ENCODE data around the gene REEP1.

REEP1 gene

GRCh38 chr2:86290596-86291327 lies 46.7 kb downstream of the REEP1 start:
- Mint-ChIP-seq H3K36me3 (ENCODE audit: low read depth) (no peaks in the 10 kb centered on the region), H3K27me3 (peaks cover 42% of the 10 kb centered on the region), H3K27ac (no peak overlapping the region), H3K4me3 (no peak overlapping the region), H3K9me3 (no peaks in the 10 kb centered on the region), H3K4me1 (ENCODE audit: low read depth) (no peaks in the 10 kb centered on the region)

DNA sequence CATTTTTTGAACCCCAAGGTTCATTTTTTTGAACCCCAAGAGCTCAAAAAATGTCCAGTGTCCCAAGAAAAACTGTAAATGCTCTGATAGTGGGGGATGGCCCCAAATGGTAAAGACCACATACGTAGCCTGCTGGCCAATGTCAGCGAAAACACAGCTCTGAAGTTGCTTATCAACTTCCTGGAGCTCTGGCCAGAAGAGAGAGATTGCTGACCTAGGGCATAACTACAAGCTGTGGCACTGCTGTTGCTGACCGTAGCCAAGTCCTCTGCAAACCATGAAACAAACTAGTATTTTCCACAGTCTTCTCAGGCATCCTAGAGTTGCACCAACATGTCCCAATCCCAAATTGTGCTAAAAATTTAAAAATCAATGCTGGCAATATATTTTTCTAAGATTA lies 50.9 kb downstream of the REEP1 start:
- Mint-ChIP-seq H3K27ac (no peak overlapping the region), H3K36me3 (ENCODE audit: low read depth) (no peaks in the 10 kb centered on the region), H3K4me1 (ENCODE audit: low read depth) (no peaks in the 10 kb centered on the region), H3K27me3 (peaks cover 31% of the 10 kb centered on the region), H3K9me3 (no peaks in the 10 kb centered on the region), H3K4me3 (no peak overlapping the region)

GRCh38 chr2:86285981-86286380 lies 51.4 kb downstream of the REEP1 start:
- Mint-ChIP-seq H3K27ac (no peak overlapping the region), H3K27me3 (peaks cover 26% of the 10 kb centered on the region), H3K4me3 (no peak overlapping the region), H3K9me3 (no peaks in the 10 kb centered on the region), H3K4me1 (ENCODE audit: low read depth) (no peaks in the 10 kb centered on the region), H3K36me3 (ENCODE audit: low read depth) (no peaks in the 10 kb centered on the region)

DNA sequence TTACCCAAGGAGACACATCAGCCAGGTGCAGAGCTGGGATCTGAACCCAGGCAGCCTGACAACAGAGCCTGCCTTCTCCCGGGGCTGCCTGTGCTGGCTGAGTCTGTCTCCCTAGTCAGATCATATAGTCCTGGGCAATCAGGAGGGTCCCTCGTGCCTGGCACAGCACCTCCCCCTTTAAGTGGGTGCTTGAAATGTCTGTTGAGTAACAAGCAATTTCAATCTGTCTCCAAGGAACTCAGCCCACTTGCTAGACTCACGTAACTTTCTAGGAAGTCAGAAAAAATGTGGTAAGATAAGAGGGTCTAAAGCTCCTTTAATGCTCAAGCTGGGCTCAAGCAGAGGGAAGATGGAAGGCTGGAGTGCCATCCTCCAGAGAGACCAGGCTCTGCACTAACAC lies 51.9 kb downstream of the REEP1 start:
- H3K4me3 Mint-ChIP-seq: no peak overlapping the region
- H3K27me3 Mint-ChIP-seq: peaks cover 26% of the 10 kb centered on the region

DNA sequence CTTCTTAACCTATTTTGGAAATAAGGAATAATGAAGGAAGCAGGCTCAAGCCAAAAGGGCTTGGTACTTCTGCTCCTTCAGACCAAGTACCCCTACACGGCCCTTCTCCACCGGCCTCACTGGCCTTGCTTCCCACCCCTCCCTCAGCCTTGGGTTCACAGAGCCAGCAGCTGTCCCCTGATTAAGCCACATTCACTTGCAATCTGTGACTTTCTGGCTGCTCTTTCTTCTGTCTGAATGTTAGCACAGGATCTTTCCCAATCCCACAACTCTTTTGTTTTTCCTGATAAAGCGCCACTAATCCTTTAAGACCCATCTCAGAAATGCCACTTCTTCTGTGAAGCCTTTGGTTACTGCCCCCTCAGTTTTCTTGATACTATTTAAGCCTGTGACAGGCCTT lies 52.4 kb downstream of the REEP1 start:
- H3K4me1 Mint-ChIP-seq (ENCODE audit: low read depth): no peaks in the 10 kb centered on the region
- no peaks in the 10 kb centered on the region for H3K9me3 Mint-ChIP-seq

More for the DNA sequence above, 51.9 kb downstream of the REEP1 start:
- Mint-ChIP-seq H3K36me3 (ENCODE audit: low read depth) (no peaks in the 10 kb centered on the region), H3K9me3 (no peaks in the 10 kb centered on the region), H3K27ac (no peak overlapping the region), H3K4me1 (ENCODE audit: low read depth) (no peaks in the 10 kb centered on the region)

DNA sequence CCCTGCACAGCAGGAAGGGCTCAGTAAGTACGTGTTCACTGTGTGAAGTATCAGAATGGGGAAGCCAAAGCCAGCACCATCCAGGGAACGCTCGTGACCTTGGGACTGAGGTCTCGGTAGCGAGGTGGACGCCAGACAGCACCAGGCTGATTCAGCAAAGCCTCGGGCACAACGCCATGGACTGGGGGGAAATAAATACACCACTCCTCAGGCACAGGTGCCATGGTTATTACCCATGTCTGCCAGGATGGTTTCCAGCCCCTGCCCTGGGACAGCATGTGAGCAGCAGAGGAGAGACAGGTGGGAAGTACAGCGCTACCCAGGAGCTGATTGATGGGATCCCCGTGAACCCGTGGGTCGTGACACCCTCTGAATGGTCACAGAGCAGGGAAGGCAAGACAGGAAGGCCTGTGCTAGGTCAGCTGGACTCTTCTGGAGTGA lies 53.0 kb downstream of the REEP1 start:
- peaks cover 22% of the 10 kb centered on the region for H3K27me3 Mint-ChIP-seq
- no peak overlapping the region for H3K4me3 Mint-ChIP-seq
- no peaks in the 10 kb centered on the region for H3K4me1 Mint-ChIP-seq (ENCODE audit: low read depth)
- no peaks in the 10 kb centered on the region for H3K9me3 Mint-ChIP-seq
- H3K36me3 Mint-ChIP-seq (ENCODE audit: low read depth): no peaks in the 10 kb centered on the region
- no peak overlapping the region for H3K27ac Mint-ChIP-seq

More for the DNA sequence above, 52.4 kb downstream of the REEP1 start:
- H3K4me3 Mint-ChIP-seq: no peak overlapping the region
- H3K27ac Mint-ChIP-seq: no peak overlapping the region
- no peaks in the 10 kb centered on the region for H3K36me3 Mint-ChIP-seq (ENCODE audit: low read depth)
- peaks cover 25% of the 10 kb centered on the region for H3K27me3 Mint-ChIP-seq

- Mint-ChIP-seq H3K4me1 (ENCODE audit: low read depth) (no peaks in the 10 kb centered on the region), H3K27me3 (peaks cover 21% of the 10 kb centered on the region), H3K9me3 (no peaks in the 10 kb centered on the region), H3K27ac (no peak overlapping the region), H3K36me3 (ENCODE audit: low read depth) (no peaks in the 10 kb centered on the region), H3K4me3 (no peak overlapping the region)
Observed at GRCh38 chr2:86283411-86284030, 53.9 kb downstream of the REEP1 start.

GRCh38 chr2:86281066-86281700 lies 56.2 kb downstream of the REEP1 start:
- no peak overlapping the region for H3K4me3 Mint-ChIP-seq
- no peaks in the 10 kb centered on the region for H3K36me3 Mint-ChIP-seq (ENCODE audit: low read depth)
- H3K27me3 Mint-ChIP-seq: peaks cover 24% of the 10 kb centered on the region
- H3K4me1 Mint-ChIP-seq (ENCODE audit: low read depth): no peaks in the 10 kb centered on the region
- no peaks in the 10 kb centered on the region for H3K9me3 Mint-ChIP-seq
- H3K27ac Mint-ChIP-seq: no peak overlapping the region

- no peaks in the 10 kb centered on the region for H3K36me3 Mint-ChIP-seq (ENCODE audit: low read depth)
- peaks cover 6% of the 10 kb centered on the region for H3K4me1 Mint-ChIP-seq (ENCODE audit: low read depth)
- H3K9me3 Mint-ChIP-seq: no peaks in the 10 kb centered on the region
- peaks cover 21% of the 10 kb centered on the region for H3K27me3 Mint-ChIP-seq
- no peak overlapping the region for H3K27ac Mint-ChIP-seq
- no peak overlapping the region for H3K4me3 Mint-ChIP-seq
Observed at GRCh38 chr2:86280191-86280667, 57.2 kb downstream of the REEP1 start.

- Mint-ChIP-seq H3K9me3 (peaks cover 19% of the 10 kb centered on the region), H3K4me3 (no peak overlapping the region), H3K27ac (no peak overlapping the region), H3K4me1 (ENCODE audit: low read depth) (peaks cover 26% of the 10 kb centered on the region), H3K27me3 (peaks cover 14% of the 10 kb centered on the region), H3K36me3 (ENCODE audit: low read depth) (peaks cover 19% of the 10 kb centered on the region)
Observed at GRCh38 chr2:86275962-86276361, 61.5 kb downstream of the REEP1 start.

GRCh38 chr2:86275384-86275799 lies 62.0 kb downstream of the REEP1 start:
- no peak overlapping the region for H3K4me3 Mint-ChIP-seq

GRCh38 chr2:86274918-86275275 lies 62.5 kb downstream of the REEP1 start:
- Mint-ChIP-seq H3K27ac (peak overlapping the region; percentile 90), H3K27me3 (peaks cover 12% of the 10 kb centered on the region), H3K4me3 (no peak overlapping the region), H3K9me3 (peaks cover 24% of the 10 kb centered on the region), H3K4me1 (ENCODE audit: low read depth) (peaks cover 26% of the 10 kb centered on the region), H3K36me3 (ENCODE audit: low read depth) (peaks cover 24% of the 10 kb centered on the region)

More at GRCh38 chr2:86275384-86275799, 62.0 kb downstream of the REEP1 start:
- Mint-ChIP-seq H3K9me3 (peaks cover 23% of the 10 kb centered on the region), H3K27ac (no peak overlapping the region), H3K4me1 (ENCODE audit: low read depth) (peaks cover 26% of the 10 kb centered on the region), H3K27me3 (peaks cover 14% of the 10 kb centered on the region), H3K36me3 (ENCODE audit: low read depth) (peaks cover 23% of the 10 kb centered on the region)

DNA sequence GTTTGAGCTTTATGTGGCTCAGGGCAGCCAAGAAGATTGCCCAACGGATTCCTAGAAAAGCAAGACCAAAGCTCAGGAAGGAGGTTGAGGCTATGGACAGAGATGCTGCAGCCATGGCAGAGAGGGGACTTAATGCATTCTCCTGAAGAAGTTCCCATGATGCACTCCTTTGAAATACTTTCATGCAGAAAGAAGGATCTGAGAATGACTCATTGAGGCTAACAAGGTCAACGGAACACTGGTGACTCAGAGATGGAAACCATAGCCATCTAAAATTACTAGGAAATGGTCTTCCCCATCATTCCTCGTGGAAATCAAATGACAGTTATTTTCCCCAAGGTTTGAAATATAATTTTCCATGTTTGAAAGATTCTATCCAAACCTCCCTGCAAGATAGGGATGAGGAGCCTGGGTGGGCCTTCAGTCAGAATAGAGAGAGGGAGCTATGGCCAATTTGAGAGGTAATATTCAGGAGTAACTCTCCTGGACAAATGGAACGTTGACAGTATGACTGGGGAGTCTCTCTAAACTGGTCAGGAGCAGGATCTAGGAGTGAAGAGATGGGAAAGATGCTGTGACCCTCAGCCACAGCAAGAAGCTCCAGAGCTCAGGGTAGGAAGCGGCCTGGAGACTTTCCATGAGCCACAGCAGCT lies 63.0 kb downstream of the REEP1 start:
- Mint-ChIP-seq H3K4me3 (no peak overlapping the region), H3K4me1 (ENCODE audit: low read depth) (peaks cover 26% of the 10 kb centered on the region), H3K27me3 (peaks cover 10% of the 10 kb centered on the region), H3K27ac (peak overlapping the region; percentile 90), H3K9me3 (peaks cover 24% of the 10 kb centered on the region), H3K36me3 (ENCODE audit: low read depth) (peaks cover 24% of the 10 kb centered on the region)

GRCh38 chr2:86272111-86272510 lies 65.3 kb downstream of the REEP1 start:
- Mint-ChIP-seq H3K4me1 (ENCODE audit: low read depth) (peaks cover 26% of the 10 kb centered on the region), H3K36me3 (ENCODE audit: low read depth) (peaks cover 24% of the 10 kb centered on the region), H3K9me3 (peaks cover 24% of the 10 kb centered on the region), H3K27ac (no peak overlapping the region), H3K4me3 (no peak overlapping the region), H3K27me3 (peaks cover 11% of the 10 kb centered on the region)

GRCh38 chr2:86271248-86271647 lies 66.2 kb downstream of the REEP1 start:
- peaks cover 24% of the 10 kb centered on the region for H3K36me3 Mint-ChIP-seq (ENCODE audit: low read depth)
- H3K27me3 Mint-ChIP-seq: peaks cover 9% of the 10 kb centered on the region
- peaks cover 26% of the 10 kb centered on the region for H3K4me1 Mint-ChIP-seq (ENCODE audit: low read depth)
- no peak overlapping the region for H3K27ac Mint-ChIP-seq
- no peak overlapping the region for H3K4me3 Mint-ChIP-seq
- peaks cover 24% of the 10 kb centered on the region for H3K9me3 Mint-ChIP-seq
